Urinary bladder (tissue), 4 donors: ENCODE data around the gene SLC22A23. TPM values are rescaled to one million over a fixed set of nuclear protein-coding genes. Genes with fewer than 3 reads are reported as not detected.

Experiments used
- DNase-seq: peaks from one replicate; pipeline ENCODE4 v3.0.0-alpha.2; 2015; ENCODE audit errors: extremely low spot score
- H3K27ac ChIP-seq: one replicate; pipeline ENCODE4 v1.5.1; 2013; ENCODE audit warnings: low read depth, mild to moderate bottlenecking, moderate library complexity
- H3K36me3 ChIP-seq: one replicate; pipeline ENCODE4 v1.6.1; 2013; ENCODE audit warnings: mild to moderate bottlenecking, moderate library complexity; ENCODE audit not compliant: insufficient read depth
- H3K4me1 ChIP-seq: one replicate; pipeline ENCODE4 v1.6.1; 2013; ENCODE audit warnings: mild to moderate bottlenecking, moderate library complexity; ENCODE audit not compliant: insufficient read depth
- H3K4me3 ChIP-seq: one replicate; pipeline ENCODE4 v1.5.1; 2013; ENCODE audit warnings: low read depth, low read length
- WGBS: extraction: QIAGEN DNeasy Blood & Tissue Kit; methylation state at CpG from one replicate; pipeline ENCODE4 v1.1.7; 2013; 5-methylcytosine and 5-hydroxymethylcytosine counted together
- polyA plus RNA-seq: library from polyadenylated mRNA; stranded (reverse); fragments of 200-250 nt; gene quantifications from one replicate; pipeline ENCODE4 v1.2.3, GENCODE V29; 2013
- total RNA-seq: library from RNA; depleted of rRNA; stranded (reverse); fragments of >200 nt; gene quantifications from one replicate; pipeline ENCODE4 v1.2.3, GENCODE V29; 2014
- donor health status: healthy with polysubstance abuse.
- donor health status: healthy.

Gene SLC22A23
- total and polyA plus RNA-seq, 2 donors: 4.9 to 6.6 TPM

- Histone ChIP-seq H3K4me3 (no peak overlapping the region), H3K27ac (no peak overlapping the region), H3K4me1 (no peaks in the 10 kb centered on the region), H3K36me3 (no peaks in the 10 kb centered on the region)
- WGBS: 70% methylated on average over 5 of the region's 5 CpGs
- no peak for DNase-seq
Observed at GRCh38 chr6:3415082-3415453, 41.8 kb downstream of the SLC22A23 start.

- Histone ChIP-seq H3K27ac (no peak overlapping the region), H3K4me1 (no peaks in the 10 kb centered on the region), H3K36me3 (no peaks in the 10 kb centered on the region), H3K4me3 (no peak overlapping the region)
- 59% methylated on average over 11 of the region's 11 CpGs for whole genome bisulfite sequencing
- no peak for DNase-seq
Observed at GRCh38 chr6:3414327-3415081, 42.3 kb downstream of the SLC22A23 start.

- 93% methylated on average over 3 of the region's 3 CpGs for WGBS
- no peak for DNase-seq
Observed at GRCh38 chr6:3413592-3413991, 43.3 kb downstream of the SLC22A23 start.

GRCh38 chr6:3412779-3413500 lies 43.9 kb downstream of the SLC22A23 start:
- H3K4me1 ChIP-seq: no peaks in the 10 kb centered on the region
- H3K36me3 ChIP-seq: no peaks in the 10 kb centered on the region
- no peak overlapping the region for H3K27ac ChIP-seq
- WGBS: 78% methylated on average over 8 of the region's 8 CpGs
- H3K4me3 ChIP-seq: no peak overlapping the region
- DNase-seq: no peak

More at GRCh38 chr6:3413592-3413991, 43.3 kb downstream of the SLC22A23 start:
- no peak overlapping the region for H3K4me3 ChIP-seq
- H3K36me3 ChIP-seq: no peaks in the 10 kb centered on the region
- no peaks in the 10 kb centered on the region for H3K4me1 ChIP-seq
- H3K27ac ChIP-seq: no peak overlapping the region

GRCh38 chr6:3411967-3412778 lies 44.7 kb downstream of the SLC22A23 start:
- no peak for DNase-seq

GRCh38 chr6:3410385-3411360 lies 46.2 kb downstream of the SLC22A23 start:
- WGBS: 68% methylated on average over 15 of the region's 15 CpGs
- no peaks in the 10 kb centered on the region for H3K36me3 ChIP-seq
- no peak for DNase-seq
- H3K4me1 ChIP-seq: no peaks in the 10 kb centered on the region
- no peak overlapping the region for H3K27ac ChIP-seq
- H3K4me3 ChIP-seq: no peak overlapping the region

More at GRCh38 chr6:3411967-3412778, 44.7 kb downstream of the SLC22A23 start:
- 91% methylated on average over 11 of the region's 11 CpGs for WGBS
- Histone ChIP-seq H3K36me3 (no peaks in the 10 kb centered on the region), H3K4me3 (no peak overlapping the region), H3K27ac (no peak overlapping the region), H3K4me1 (no peaks in the 10 kb centered on the region)

GRCh38 chr6:3409699-3410384 lies 47.0 kb downstream of the SLC22A23 start:
- Histone ChIP-seq H3K4me3 (no peak overlapping the region), H3K4me1 (no peaks in the 10 kb centered on the region), H3K36me3 (no peaks in the 10 kb centered on the region), H3K27ac (no peak overlapping the region)
- WGBS: 77% methylated on average over 13 of the region's 13 CpGs
- DNase-seq: no peak

- 91% methylated on average over 7 of the region's 7 CpGs for WGBS
- H3K4me1 ChIP-seq: no peaks in the 10 kb centered on the region
- no peaks in the 10 kb centered on the region for H3K36me3 ChIP-seq
- H3K4me3 ChIP-seq: no peak overlapping the region
- no peak overlapping the region for H3K27ac ChIP-seq
- no peak for DNase-seq
Observed at GRCh38 chr6:3408665-3409064, 48.2 kb downstream of the SLC22A23 start.

- no peaks in the 10 kb centered on the region for H3K36me3 ChIP-seq
- no peak for DNase-seq
- H3K4me1 ChIP-seq: no peaks in the 10 kb centered on the region
- H3K4me3 ChIP-seq: no peak overlapping the region
- H3K27ac ChIP-seq: no peak overlapping the region
Observed at GRCh38 chr6:3407840-3408239, 49.0 kb downstream of the SLC22A23 start.

GRCh38 chr6:3406891-3407809 lies 49.7 kb downstream of the SLC22A23 start:
- no peak overlapping the region for H3K4me3 ChIP-seq
- H3K36me3 ChIP-seq: no peaks in the 10 kb centered on the region
- 81% methylated on average over 3 of the region's 3 CpGs for WGBS
- H3K27ac ChIP-seq: no peak overlapping the region
- H3K4me1 ChIP-seq: no peaks in the 10 kb centered on the region
- DNase-seq: no peak

GRCh38 chr6:3406362-3406821 lies 50.5 kb downstream of the SLC22A23 start:
- DNase-seq: no peak
- H3K4me1 ChIP-seq: no peaks in the 10 kb centered on the region
- 61% methylated on average over 9 of the region's 9 CpGs for WGBS
- H3K27ac ChIP-seq: no peak overlapping the region
- H3K36me3 ChIP-seq: no peaks in the 10 kb centered on the region
- H3K4me3 ChIP-seq: no peak overlapping the region

- Histone ChIP-seq H3K36me3 (no peaks in the 10 kb centered on the region), H3K4me1 (no peaks in the 10 kb centered on the region), H3K27ac (no peak overlapping the region), H3K4me3 (no peak overlapping the region)
- DNase-seq: no peak
Observed at GRCh38 chr6:3405679-3406078, 51.2 kb downstream of the SLC22A23 start.
